HG02973 (cell line): ENCODE measurements around the gene VILL.
A peak's percentile ranks its signal among the peaks of the same experiment; 100 is the strongest.
"Not testable (repeated sequence)": the region's sequence is repeated elsewhere in the genome, so short reads cannot be mapped to it uniquely, and the experiment has no call there.

Source experiments
- ATAC-seq: cut with Tn5 transposase; IDR thresholded peaks from one replicate; pipeline ENCODE4 v1.9.1; 2021; ENCODE audit warnings: moderate library complexity; ENCODE audit not compliant: unreplicated experiment

The VILL gene

GRCh38 chr3:37985637-37986320 is 4.8 kb upstream of the VILL start:
- no peak for ATAC-seq

DNA sequence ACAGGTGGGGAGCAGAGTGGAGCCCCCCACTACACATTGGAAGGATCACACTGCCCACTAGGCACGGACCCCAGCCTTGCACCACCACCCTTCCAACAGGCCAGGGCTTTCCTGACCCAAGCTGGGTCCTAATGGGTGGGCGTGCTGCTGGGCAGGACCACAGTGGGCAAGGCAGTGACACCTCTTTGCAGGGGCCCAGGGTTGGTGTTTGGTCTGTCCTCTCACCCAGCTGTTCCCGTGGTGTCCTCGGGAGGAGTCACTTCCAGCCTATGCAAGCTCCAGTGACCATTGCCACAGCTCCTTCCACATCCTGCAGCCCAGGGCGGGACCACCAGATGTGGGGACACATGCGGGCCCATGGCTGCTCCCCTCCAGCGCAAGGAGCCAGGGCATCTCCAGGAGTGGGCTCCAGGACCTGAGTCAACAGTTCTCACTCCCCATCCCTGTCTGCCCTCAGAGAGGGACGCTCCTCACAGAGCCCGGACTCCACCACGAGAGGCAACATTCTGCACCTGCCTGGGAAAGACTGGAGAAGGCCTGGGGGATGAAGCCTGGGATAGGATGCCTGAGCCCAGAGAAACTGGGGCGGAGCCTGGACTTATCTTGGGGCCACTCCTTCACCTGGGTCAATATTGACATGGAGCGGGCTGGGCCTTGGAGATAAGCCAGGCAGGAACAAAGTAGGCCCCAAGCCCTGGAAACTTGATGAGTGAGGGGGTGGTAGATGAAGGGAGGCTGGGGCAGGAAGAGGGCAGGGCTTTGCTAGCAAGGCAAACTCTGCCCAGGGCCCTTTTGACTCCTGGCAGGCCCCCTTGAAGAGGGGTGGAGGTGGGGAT is 3.9 kb upstream of the VILL start:
- no peak for ATAC-seq

- no peak for ATAC-seq
Observed at GRCh38 chr3:37987315-37987697, 3.3 kb upstream of the VILL start.

GRCh38 chr3:37987751-37988179 is 2.8 kb upstream of the VILL start:
- ATAC-seq, result no peak

DNA sequence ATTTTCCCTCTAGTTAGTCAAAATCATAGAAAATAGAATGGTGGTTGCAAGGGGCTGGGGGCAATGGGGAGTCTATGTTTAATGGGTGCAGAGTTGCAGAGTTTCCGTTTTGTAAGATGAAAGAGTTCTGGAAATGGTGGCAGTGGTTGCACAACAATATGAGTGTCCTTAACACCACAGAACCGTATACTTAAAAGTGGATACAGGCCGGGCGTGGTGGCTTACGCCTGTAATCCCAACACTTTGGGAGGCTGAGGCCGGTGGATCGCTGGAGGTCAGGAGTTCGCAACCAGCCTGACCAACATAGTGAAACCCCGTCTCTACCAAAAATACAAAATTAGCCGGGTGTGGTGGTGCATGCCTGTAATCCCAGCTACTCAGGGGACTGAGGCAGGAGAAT is 2.2 kb upstream of the VILL start:
- not testable (repeated sequence) for ATAC-seq

DNA sequence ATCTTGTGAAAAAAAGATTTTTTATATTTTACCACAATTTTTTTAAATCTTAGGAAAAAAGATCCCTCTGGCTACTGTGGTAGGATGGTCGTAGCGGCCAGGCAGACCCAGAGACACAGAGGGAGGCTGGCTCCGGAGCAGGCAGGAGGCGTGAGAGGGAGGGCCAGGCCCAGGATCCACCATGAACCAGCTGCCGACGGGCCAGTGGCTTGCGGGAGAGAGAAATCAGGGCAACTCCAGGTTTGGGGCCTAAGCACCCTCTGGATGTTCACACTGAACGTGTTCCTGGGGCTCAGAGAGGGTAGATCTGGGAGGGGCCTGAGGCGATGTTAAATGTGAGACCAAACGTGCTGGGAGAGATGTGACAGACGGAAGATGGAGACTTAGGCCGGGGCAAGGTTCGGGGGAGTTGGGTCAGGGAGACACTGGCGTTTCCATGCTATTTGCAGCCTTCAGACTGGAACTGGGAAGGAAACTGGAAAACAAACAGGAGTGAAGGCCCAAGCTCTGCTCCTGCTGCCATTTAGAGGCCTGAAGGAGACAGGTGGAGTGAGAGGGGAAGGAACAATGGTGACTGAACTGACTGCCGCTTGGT is 1.6 kb upstream of the VILL start:
- ATAC-seq, result no peak

GRCh38 chr3:37989821-37990480 is 635 bp upstream of the VILL start:
- no peak for ATAC-seq

DNA sequence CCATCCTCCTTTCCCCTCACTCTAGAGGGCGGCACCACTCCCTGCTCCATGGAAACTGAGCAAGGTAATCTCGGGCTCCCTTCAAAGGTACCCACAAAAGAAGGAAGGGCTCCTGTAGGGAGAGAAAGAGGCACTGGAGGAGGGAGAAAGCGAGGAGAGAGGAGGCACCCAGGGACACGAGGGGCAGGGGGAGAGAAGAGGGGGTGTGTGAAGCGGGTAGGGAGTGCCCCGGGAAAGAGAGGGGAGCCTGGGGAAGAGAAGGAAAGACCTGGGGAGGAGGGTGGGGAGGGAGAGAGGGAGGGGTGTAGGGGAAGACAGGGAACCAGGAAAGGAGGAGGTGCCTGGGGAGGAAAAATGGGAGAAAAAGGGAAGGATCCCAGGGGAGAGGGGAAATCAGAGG is 523 bp downstream of the VILL start:
- ATAC-seq, result no peak

- no peak for ATAC-seq
Observed at GRCh38 chr3:37991823-37992222, 1.2 kb downstream of the VILL start.

GRCh38 chr3:37992271-37993066 is 1.9 kb downstream of the VILL start:
- ATAC-seq, result no peak

DNA sequence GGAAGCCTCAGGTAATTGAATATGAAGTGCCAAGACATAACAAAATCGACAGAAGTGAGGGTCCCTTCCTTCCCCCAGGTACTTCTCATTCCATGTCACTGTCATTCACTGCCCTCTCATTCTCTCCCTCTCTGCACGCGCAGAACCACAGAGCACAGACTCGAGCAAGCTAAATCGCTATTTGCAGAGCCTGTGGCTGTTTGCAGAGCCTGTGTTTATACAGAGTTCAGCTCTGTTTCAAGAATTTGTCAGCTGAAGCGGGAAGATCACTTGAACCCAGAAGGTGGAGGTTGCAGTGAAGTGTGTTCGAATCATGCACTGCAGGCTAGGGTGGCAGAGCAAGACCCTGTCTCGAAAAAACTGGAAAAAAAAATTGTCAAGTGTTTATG is 2.5 kb downstream of the VILL start:
- no peak for ATAC-seq

- no peak for ATAC-seq
Observed at GRCh38 chr3:37993460-37993819, 2.9 kb downstream of the VILL start.

GRCh38 chr3:37993820-37994638 is 3.4 kb downstream of the VILL start:
- peak; percentile 58 for ATAC-seq

DNA sequence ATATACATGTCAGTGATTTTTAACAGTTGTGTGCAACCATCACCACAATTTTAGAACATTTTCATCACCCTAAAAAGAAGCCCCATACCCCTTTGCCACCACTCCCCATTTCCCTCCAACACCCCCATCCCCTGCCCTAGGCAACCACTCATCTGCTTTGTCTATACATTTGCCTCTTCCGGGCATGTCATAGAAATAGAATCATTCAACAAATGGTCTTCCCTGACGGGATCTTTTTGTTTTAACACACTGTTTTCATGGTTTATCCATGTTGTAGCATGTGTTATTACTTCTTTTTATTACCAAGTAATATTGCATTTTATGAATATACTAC is 4.0 kb downstream of the VILL start:
- no peak for ATAC-seq

DNA sequence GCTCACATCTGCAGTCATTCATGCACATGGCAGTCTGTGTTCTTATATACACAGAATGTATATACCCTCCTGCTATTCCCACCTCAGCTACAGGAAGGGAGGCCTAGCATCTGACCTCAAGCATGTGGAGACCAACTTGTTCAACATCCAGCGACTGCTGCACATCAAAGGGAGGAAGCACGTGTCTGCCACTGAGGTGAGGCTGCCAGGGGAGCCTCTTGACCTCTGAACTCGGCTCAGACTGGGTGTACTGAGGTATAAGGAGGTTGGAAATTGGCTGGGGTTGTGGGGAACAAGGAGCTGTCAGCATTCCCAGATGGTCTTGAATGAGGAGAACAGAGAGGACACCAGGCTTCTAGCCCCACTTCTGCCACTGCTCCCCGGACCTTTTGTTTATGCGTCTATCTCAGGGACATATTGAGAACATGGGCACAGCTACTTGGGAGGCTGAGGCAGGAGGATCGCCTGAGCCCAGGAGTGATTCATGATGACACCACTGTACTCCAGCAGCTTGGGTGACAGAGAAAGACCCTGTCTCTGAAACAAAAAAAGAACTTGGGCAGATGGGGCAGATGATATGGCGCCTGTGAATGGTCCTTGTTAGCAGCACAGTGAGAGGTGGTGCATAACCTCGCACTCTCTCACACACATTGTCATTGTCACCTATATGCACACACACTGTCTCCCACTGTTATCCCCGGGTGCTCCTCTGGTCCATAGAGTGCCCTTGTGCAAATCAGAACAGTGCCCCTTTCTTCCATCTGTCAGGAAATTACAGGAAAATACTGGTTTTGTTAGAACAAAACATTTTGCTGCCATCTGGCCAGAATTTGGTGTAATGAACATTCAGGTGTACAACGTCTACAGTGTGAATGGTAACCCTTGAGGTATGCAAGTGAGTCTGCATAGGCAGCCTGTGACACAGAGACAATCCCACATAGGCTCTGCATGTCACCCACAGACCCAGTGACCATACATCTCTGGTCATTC is 5.4 kb downstream of the VILL start:
- no peak for ATAC-seq

- peak; percentile 53 for ATAC-seq
Observed at GRCh38 chr3:37996785-37997301, 6.3 kb downstream of the VILL start.

GRCh38 chr3:37997342-37997741 is 6.8 kb downstream of the VILL start:
- ATAC-seq, result no peak

DNA sequence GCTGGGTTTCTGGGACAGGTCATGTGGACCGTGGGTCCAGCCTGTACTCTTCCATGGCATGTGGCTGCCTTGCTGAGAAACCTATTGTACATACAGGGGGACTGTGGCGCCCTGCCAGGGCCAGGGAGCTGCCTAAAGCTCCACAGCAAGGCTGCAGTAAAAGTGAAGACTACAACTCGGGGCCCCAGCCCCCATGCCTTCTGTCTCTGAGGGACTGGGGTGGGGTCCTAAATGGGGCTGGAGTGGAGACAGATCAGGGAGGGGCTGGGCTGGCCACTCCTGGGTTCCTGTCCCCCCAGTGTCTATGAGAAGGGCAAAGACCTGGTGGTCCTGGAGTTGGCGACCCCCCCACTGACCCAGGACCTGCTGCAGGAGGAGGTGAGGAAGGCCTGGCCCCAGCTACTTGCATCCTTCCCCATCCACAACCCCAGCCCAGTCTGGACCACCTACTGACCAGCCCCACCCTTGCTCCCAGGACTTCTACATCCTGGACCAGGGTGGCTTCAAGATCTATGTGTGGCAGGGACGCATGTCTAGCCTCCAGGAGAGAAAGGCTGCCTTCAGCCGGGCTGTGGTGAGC is 7.3 kb downstream of the VILL start:
- ATAC-seq, result no peak
